HG03354 (cell line): Measurements from ENCODE around the gene ACSL6.

ENCODE experiments used
- ATAC-seq: cut with Tn5 transposase; IDR thresholded peaks from one replicate; pipeline ENCODE4 v1.9.1; 2021; ENCODE audit warnings: mild to moderate bottlenecking; ENCODE audit not compliant: unreplicated experiment, poor library complexity, severe bottlenecking

Gene ACSL6, protein sequence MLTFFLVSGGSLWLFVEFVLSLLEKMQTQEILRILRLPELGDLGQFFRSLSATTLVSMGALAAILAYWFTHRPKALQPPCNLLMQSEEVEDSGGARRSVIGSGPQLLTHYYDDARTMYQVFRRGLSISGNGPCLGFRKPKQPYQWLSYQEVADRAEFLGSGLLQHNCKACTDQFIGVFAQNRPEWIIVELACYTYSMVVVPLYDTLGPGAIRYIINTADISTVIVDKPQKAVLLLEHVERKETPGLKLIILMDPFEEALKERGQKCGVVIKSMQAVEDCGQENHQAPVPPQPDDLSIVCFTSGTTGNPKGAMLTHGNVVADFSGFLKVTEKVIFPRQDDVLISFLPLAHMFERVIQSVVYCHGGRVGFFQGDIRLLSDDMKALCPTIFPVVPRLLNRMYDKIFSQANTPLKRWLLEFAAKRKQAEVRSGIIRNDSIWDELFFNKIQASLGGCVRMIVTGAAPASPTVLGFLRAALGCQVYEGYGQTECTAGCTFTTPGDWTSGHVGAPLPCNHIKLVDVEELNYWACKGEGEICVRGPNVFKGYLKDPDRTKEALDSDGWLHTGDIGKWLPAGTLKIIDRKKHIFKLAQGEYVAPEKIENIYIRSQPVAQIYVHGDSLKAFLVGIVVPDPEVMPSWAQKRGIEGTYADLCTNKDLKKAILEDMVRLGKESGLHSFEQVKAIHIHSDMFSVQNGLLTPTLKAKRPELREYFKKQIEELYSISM

DNA sequence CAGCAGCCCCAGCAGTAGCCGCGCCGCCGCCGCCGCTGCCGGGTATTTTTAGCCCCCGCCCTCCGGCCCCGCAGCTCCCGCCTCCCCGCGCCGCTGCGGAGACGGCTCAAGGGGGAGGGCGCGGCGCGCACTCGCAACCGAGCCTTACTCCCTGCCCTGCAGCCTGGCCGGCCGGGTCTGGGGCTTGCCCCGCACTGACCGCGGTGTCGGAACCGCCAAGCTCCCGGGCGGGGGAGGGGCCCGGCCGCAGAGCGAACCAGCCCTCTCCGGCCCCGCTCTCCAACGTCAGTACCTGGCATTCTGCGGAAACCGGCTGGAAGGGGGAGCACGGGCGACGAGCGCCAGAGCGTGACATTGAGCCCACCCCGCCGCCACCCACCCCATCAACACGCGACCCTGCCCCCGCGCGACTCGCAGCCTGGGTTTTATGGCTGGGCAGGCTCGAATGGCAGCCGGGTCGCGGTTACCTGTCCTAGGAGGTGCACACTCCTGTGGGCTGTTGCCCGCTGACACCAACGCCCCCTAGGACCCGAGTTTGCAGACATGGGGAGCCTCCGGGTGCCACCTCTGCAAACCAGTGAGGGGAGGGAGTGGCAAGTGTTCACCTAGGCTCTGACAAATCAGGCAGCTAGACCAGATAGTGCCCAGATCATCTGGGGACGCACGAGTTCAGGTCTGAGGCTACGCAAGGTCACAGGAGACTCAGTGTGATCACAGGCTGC lies at the start of gene ACSL6:
Gene ACSL6 (minus strand): TSS at position 37 of the 722 bp plus-strand sequence. CDS start 105 bp downstream, outside the sequence.
- no peak for ATAC-seq

DNA sequence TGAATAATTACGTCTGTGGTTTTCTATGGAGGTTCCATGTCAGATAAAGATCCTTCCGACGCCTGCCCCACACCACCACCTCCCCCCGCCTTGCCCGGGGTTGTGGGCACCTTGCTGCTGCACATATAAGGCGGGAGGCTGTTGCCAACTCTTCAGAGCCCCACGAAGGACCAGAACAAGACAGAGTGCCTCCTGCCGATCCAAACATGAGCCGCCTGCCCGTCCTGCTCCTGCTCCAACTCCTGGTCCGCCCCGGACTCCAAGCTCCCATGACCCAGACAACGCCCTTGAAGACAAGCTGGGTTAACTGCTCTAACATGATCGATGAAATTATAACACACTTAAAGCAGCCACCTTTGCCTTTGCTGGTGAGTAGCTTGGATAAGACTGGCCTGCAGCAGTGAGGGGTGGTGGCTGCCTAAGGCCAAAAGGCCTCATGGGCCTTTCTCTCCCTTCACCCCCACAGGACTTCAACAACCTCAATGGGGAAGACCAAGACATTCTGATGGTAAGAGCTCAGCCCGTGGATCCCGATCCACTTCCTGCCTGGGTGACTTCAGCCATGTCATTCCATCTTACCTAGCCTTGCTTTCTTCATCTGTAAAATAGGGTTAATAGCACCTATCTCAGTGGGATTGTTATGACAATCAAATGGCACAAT lies 49.2 kb upstream of the ACSL6 start, which contains the start of gene IL3:
Gene IL3 (plus strand): TSS at position 155 of the 661 bp plus-strand sequence. CDS start 52 bp downstream, at position 207.
- no peak for ATAC-seq

DNA sequence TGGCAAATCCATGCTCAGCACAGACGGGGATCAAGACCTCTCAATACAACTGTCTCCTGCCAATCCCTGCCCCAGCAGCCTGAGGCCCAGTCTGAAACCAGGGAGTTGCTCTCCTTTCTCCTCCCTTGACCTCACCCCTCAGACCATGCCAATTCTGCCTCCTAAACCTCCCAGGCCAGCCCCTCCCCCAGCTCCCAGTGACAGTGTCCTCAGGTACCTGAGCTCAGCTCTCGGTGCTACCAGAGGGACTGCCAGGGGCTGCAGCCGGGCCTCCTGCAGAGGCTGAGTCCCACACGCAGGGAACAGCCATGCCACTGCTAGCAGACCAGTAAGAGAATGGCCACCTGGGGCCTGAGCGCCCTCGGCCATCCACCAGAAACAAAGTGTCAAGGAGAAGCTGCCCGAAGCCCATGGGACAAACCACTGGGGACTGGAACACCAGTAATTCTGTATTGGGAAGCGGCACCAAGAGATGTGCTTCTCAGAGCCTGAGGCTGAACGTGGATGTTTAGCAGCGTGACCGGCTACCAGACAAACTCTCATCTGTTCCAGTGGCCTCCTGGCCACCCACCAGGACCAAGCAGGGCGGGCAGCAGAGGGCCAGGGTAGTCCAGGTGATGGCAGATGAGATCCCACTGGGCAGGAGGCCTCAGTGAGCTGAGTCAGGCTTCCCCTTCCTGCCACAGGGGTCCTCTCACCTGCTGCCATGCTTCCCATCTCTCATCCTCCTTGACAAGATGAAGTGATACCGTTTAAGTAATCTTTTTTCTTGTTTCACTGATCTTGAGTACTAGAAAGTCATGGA lies 48.4 kb upstream of the ACSL6 start:
- no peak for ATAC-seq

DNA sequence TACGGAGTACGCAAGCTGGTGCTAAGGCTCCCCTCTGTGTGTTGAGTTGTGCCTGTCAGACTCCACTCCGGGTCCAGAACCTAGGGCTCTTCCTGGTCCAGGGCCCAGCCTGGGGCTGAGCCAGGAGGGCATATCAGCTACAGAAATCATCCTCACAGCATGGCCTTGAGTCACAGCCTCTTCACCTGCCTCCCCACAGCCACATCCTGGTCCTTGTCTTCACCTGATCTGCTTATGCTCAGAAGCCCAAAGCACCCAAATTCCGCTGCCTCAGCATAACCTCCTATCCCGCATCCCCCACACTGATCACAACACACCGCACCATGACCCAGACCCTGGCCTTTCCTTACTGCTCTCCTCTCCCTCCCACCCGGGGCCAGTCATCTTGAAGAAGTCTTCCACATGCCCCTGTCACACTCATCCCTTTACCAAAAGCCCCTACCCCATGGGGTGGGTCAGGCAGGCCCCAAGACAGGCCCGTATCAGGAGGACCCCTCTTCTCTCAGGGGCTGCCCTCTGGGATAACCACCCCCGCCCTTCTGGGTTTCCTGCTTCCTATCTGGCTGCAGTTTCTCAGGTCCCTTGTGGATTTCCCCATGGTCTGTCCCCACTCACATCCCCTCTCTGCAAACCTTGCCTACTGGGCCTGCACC lies 47.7 kb upstream of the ACSL6 start:
- no peak for ATAC-seq

DNA sequence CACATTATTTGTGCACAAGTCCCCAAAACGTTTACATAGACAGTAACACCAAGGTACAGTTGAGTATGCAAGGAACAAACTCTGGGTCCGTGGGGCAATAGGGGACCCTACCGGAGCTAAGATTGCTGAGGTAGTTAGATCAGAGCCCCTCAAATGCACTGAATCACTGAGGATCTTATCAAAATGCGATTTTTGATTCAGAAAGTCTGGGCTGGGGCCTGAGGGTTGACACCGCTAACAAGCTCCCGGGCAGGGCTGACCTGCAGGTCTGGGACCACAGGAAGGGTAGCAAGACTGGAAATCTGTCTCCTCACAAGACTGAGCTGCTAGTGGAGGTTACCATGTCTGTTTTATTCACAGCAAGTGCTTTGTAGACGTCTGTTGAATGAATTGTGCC lies 47.2 kb upstream of the ACSL6 start:
- no peak for ATAC-seq

DNA sequence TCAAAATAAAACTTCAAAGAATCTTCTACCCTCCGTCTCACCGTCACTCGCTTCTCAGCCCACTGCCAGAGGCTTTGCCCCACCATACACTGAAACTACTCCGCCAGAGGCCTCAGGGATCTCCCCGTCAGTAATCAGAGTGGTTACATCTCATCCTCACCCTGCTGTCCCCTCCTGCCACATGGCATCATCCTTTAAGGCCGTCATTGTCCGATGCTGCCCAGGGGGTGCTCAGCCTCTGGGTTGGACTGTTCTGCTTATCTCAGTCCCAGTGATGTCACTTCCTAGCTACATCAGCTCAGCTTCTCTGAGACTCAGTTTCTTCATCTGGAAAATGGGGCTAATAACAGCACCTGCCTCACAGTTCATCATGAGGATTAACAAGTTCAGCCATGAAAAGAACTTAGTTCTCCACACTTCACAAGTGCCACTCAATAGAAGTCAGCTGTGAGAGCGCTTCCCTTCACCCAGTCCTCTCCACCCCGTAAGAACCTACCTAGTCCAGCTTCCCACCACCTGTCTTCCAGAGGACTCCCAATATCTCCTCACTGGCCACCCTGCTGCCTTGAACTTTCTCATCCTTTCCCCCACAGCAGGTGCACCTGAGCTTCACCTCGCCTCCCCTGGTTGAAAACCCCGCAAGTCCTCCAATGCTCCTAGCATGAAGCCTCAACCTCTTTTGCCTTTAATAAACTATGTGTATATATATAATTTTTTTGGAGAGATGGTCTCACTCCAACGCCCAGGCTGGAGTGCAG lies 46.2 kb upstream of the ACSL6 start:
- ATAC-seq: no peak

DNA sequence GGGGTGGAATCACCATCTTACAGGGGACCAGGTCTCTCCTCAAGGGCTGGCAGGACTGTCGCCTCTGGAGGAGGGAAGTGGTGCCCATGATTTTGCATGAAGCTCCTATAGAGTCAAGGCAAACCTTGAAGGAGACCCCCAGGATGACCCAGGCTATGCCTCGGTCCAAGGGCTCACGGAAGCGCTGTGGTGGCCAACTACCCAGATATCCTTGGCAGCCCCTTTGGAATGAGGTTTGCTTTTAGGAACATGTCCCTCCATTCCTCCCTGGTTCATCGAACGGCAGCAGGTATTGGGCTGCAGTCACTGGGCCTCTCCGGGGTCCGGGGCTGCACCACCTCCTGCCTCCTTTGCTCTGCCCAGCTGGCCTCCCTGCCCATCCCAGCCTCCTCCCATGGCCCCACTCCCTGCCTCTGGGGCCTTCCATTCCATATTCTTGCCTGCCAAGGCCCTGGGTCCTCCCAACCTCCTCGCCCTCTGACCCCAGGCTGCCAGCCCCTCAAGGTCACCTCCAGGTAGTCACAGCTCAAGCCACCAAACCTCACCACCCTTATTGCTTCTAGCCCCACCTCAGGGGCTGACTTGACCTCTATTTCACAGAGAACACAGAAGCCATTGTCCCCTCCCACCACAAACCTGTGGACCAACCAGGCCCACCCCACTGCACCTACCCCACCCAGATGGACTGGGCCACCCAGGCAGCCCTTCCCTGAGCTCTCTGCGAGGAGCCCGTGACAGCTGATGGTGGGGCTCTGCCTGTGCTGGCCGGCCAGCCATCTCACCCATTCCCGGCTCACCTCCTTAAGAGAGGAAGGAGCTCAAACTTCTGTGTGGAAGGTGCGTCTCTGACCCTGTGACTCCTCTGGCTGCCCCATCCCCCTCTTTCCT lies 45.4 kb upstream of the ACSL6 start:
- ATAC-seq: no peak

DNA sequence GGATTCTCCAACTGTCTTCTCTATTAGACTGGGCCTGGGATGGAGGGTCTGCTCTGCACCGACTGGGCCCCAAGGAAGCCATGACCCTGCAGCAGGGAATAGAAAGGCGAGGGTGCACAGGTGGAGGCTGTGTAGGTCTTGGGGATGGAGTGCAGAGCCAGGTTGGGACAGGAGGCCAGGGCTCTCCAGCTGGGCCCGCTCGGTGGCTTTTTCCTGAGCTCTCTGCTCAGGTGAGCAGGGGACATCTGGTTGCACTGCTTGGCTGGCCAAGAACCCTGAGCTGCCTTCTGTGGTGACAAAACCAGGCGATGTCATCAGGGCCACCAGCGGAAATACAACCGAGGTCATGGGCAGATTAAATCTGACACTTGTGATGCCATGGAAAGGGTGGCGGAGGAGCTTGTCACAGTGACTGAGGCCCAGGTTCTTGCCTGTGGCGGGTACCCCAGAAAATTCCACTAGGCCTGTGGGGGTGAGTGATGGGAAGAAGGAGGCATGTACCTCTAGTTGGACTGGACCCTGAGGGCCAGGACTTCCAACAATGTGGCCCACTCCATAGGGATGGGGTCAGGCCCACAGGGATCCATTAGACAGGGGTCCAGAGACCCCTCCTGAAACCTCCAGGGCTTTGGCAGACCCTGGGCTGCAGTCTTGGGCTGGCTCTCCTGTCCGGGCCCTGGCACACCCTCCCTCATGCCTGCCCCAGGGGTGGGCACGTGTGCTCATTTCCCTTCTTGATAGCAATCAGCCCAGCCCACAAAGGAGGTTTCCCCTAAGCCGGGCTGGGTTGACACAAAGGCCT lies 44.6 kb upstream of the ACSL6 start:
- ATAC-seq: no peak

DNA sequence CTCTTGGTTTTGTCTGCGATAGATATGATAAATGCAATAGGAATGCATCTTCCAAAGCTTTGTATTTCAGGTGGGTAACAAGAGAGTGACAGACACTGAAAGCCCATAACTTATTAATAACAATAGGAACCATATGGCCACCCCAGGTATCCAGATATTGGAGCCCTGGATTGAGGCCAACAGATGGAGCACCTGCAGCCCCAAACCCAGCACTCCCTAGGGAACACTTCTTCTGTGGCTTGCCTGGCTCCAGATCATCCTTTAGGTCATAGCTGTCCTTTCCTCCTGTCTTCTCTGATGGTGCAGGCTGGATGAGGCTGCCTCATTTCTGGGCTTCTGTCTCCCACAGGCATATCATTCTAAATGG lies 44.0 kb upstream of the ACSL6 start:
- no peak for ATAC-seq

DNA sequence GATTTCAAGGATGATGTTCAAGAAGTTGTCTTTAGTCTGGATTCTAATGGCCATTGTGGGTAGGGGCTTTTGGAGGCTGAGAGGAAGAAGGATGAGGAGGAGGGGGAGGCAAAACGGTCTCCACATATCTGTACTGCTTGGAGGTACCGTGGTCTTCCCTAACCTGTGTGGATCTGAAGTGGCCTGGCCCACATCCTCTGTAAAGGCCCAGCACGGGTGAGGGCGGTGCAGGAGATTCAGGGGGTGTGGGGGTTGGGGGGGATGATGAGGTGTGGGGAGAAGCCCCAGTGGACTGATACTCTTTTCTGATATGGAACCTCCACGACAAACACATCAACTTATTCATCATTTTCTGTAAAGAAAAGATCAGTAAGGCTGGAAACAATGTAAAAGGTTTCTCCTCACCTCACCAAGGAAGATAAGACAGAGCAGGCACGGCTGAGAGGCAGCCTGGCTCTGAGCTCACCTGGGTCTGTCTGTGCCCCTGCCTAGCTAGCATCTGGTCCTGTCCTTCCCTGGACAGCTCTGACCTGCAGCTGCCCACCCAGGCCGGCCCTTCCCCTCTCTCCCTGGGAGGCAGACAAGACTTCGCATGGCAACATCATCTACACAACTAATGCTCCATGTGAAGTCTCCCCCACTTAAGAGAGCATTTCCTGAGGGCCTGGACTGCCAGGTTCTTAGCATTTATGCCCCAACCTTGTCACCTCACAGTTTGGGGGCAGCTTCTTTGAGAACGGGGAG lies 43.4 kb upstream of the ACSL6 start:
- ATAC-seq: no peak

DNA sequence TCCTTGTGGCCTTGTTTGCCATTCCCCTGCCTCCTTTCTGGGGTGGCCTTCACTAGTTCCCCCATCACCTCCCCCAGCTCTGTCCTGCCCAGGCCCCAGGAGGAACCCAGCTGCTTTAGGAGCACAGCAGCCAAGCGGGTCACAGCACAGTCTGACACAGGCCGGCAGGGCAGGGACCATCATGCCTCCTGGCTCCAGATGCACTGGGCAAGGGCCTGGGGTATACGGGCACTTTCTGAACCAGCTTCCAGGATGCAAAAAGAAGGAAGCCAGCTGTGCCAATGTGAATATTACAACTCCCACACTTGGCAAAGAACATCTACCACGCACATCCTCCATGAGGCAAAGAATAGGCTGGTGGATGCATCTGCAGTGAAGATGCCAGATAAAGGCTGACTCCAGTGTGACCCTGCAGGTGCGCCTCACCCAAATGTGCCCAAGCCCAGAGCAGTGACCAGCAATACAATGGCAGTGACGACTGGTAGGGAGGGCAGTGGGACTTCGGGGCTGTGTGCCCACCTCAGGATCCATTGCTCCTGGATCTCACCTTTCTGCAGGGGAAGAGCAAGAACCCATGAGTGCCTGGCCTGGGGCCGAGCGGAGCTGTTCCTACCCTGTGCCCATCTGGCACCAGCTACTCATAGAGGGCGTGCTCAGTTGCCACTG lies 42.7 kb upstream of the ACSL6 start:
- no peak for ATAC-seq

DNA sequence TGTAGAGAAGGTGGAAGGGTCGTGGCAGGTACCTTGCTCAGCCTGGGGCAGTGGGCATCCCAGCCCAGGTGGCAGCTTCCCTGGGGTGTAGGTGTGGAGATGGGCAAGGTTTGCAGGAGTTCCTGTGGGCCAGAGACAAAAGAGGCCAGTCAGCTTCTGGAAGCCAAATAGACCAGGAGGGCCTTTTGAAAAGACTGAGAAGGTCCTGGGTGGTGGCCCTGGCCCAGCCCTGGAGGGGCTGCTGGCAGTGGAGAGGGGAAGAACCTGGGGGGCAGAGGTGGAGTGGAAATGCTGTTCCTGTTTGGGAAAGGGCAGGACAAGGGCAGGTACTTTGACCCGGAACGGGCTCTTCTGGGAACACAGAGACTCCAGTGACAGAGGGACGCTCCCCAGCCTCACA lies 42.0 kb upstream of the ACSL6 start:
- ATAC-seq: no peak

DNA sequence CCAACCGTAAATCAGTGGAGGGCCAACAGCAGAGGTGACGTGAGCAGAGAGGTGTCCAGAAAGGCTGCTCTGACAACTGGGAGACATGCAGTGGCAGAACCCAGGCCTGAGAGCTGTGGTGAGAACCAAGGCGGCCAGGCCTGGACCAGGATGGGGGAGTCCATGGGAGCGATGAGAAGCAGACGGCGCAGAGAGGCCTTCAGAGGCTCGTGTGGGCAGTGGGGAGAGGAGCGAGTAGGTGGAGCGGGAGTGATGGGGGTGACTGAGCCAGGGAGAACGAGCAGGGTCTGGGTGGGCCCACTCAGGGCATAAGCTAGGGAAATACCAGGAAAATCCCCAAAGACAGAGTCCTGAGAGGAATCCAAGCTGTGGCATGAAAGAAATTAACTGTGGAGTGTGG lies 41.1 kb upstream of the ACSL6 start:
- no peak for ATAC-seq

DNA sequence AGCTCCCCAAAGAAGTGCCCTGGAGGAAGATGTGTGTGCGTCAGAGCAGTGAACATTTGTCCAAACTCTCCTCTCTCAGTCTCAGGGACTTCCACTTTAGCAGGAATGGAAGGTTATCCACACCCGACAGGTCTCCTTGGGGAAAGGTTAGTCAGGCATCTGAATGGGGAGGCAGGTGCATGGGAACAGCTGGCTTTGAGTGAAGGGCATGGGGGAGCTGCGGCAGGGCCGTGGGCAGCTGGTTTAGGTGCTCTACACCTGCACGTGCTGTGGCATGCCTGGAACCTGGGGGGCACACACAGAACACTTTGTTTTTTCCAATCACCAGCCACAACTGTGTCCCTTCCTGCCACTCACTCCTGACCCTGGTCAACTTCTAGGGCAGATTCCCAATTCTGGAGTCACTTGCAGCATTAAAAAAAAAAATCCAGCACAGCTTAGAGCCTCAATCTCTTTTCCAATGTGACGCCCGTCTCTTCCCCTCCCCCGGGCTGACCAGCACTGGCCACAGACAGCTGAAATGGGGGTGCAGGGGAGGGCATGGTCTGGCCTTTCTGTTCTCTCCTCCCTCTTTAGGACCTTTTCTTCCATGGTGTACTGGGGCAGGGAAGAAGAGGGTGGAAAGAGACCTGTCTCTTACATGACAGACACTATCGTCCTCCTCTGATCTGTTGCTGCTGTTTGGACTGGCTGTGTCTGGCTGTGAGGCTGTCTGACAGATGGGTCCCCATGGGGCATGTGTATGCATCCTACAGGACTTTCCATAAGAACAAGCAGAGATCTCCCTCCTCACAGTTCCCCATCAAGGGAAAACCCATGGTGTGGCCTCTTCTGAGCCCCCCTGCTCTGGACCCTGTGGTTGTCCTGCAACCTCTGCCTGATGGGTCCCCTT lies 39.4 kb upstream of the ACSL6 start:
- no peak for ATAC-seq
